SK-N-SH treated with all-trans-retinoic acid at 6 μM for 48 hours (cell line): Measurements from ENCODE around the gene ZNF681.

Experiments
- ATAC-seq: fragments of 200-7000 bp; cut with Tn5 transposase; 3 replicates; pipeline ENCODE4 v1.9.1; 2020; ENCODE audit warnings: mild to moderate bottlenecking, moderate library complexity
- ARNTL ChIP-seq: fragments of 450-650 bp; formaldehyde crosslinking; IDR thresholded peaks from 2 replicates; pipeline ENCODE4 v1.5.0; 2020; ENCODE audit warnings: low read depth, mild to moderate bottlenecking, moderate library complexity, borderline replicate concordance
- BACH2 ChIP-seq: fragments of 250-450 bp; sonication (Bioruptor Pico); IDR thresholded peaks from 2 replicates; pipeline ENCODE4 v1.9.0; 2021; ENCODE audit warnings: mild to moderate bottlenecking, borderline replicate concordance
- CSDC2 ChIP-seq: fragments of 250-450 bp; sonication (Bioruptor Pico); IDR thresholded peaks from 2 replicates; pipeline ENCODE4 v1.5.0; 2020; ENCODE audit warnings: mild to moderate bottlenecking, moderate library complexity
- ESRRG ChIP-seq: fragments of 250-450 bp; sonication (Bioruptor Pico); IDR thresholded peaks from 2 replicates; pipeline ENCODE4 v1.6.1; 2021; ENCODE audit warnings: mild to moderate bottlenecking
- ISL1 ChIP-seq: fragments of 250-450 bp; sonication (Bioruptor Pico); IDR thresholded peaks from 2 replicates; pipeline ENCODE4 v2.1.2; 2022; ENCODE audit warnings: mild to moderate bottlenecking, moderate library complexity
- PATZ1 ChIP-seq: fragments of 250-450 bp; sonication (Bioruptor Pico); IDR thresholded peaks from 2 replicates; pipeline ENCODE4 v1.8.0; 2020; ENCODE audit warnings: mild to moderate bottlenecking, moderate library complexity, borderline replicate concordance
- PPARA ChIP-seq: fragments of 250-450 bp; sonication (Bioruptor Pico); IDR thresholded peaks from 2 replicates; pipeline ENCODE4 v1.5.0; 2020; ENCODE audit warnings: mild to moderate bottlenecking, borderline replicate concordance
- RARB ChIP-seq: fragments of 250-450 bp; sonication (Bioruptor Pico); IDR thresholded peaks from 2 replicates; pipeline ENCODE4 v1.8.0; 2021; ENCODE audit warnings: mild to moderate bottlenecking, moderate library complexity
- TCF4 ChIP-seq: fragments of 250-450 bp; sonication (Bioruptor Pico); IDR thresholded peaks from 2 replicates; pipeline ENCODE4 v1.8.0; 2021; ENCODE audit warnings: mild to moderate bottlenecking, moderate library complexity, borderline replicate concordance
- ZC3H10 ChIP-seq: fragments of 250-450 bp; sonication (Bioruptor Pico); IDR thresholded peaks from 2 replicates; pipeline ENCODE4 v1.5.1; 2021; ENCODE audit warnings: mild to moderate bottlenecking, moderate library complexity
- ZFP30 ChIP-seq: fragments of 450-650 bp; formaldehyde crosslinking; IDR thresholded peaks from 2 replicates; pipeline ENCODE4 v1.5.0; 2022; ENCODE audit warnings: mild to moderate bottlenecking, moderate library complexity
- ZNF565 ChIP-seq: fragments of 450-650 bp; formaldehyde crosslinking; conservative IDR thresholded peaks from 2 replicates; pipeline ENCODE4 v1.5.0; 2020; ENCODE audit warnings: low read depth, mild to moderate bottlenecking, moderate library complexity
- ZNF70 ChIP-seq: fragments of 450-650 bp; formaldehyde crosslinking; IDR thresholded peaks from 2 replicates; pipeline ENCODE4 v1.5.0; 2020; ENCODE audit warnings: mild to moderate bottlenecking, moderate library complexity
- ZNF8 ChIP-seq: fragments of 450-650 bp; formaldehyde crosslinking; IDR thresholded peaks from 2 replicates; pipeline ENCODE4 v1.5.0; 2020; ENCODE audit warnings: mild to moderate bottlenecking, moderate library complexity
- TF ChIP-seq, protein P1 (sequence below): fragments of 250-450 bp; sonication (Bioruptor Pico); IDR thresholded peaks from 2 replicates; pipeline ENCODE4 v1.5.1; 2020; ENCODE audit warnings: low read depth, mild to moderate bottlenecking, moderate library complexity
- TF ChIP-seq, protein P2 (sequence below): fragments of 250-450 bp; sonication (Bioruptor Pico); IDR thresholded peaks from 2 replicates; pipeline ENCODE4 v1.8.0; 2021; ENCODE audit warnings: low read depth, mild to moderate bottlenecking, moderate library complexity, borderline replicate concordance
- TF ChIP-seq, protein P3 (sequence below): fragments of 250-450 bp; sonication (Bioruptor Pico); IDR thresholded peaks from 2 replicates; pipeline ENCODE4 v1.5.0; 2020; ENCODE audit warnings: mild to moderate bottlenecking, moderate library complexity

Gene ZNF681

DNA sequence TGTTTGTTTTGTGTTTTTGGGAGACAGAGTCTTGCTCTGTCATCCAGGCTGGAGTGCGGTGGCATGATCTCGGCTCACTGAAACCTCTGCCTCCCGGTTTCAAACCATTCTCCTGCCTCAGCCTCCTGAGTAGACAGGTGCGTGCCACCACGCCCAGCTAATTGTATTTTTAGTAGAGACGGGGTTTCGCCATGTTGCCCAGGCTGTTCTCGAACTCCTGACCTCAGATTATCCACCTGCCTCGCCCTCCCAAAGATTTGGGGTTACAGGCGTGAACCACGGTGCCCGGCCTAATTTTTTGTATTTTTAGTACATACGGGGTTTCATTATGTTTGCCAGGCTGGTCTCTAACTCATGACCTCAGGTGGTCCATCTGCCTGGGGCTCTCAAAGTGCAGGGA, 8.3 kb upstream of the ZNF681 start:
- TF ChIP-seq ZNF8 (CRISPR knock-in tag): no peak
- no peak for TF ChIP-seq PATZ1 (CRISPR knock-in tag)
- no peak for ATAC-seq

- no peak for ATAC-seq
- TF ChIP-seq ISL1 (CRISPR knock-in tag) (no peak), ZNF70 (CRISPR knock-in tag) (no peak), ZNF8 (CRISPR knock-in tag) (no peak), ZFP30 (no peak), ARNTL (no peak), PPARA (no peak), TCF4 (CRISPR knock-in tag) (no peak)
- TF ChIP-seq, protein P1, sequence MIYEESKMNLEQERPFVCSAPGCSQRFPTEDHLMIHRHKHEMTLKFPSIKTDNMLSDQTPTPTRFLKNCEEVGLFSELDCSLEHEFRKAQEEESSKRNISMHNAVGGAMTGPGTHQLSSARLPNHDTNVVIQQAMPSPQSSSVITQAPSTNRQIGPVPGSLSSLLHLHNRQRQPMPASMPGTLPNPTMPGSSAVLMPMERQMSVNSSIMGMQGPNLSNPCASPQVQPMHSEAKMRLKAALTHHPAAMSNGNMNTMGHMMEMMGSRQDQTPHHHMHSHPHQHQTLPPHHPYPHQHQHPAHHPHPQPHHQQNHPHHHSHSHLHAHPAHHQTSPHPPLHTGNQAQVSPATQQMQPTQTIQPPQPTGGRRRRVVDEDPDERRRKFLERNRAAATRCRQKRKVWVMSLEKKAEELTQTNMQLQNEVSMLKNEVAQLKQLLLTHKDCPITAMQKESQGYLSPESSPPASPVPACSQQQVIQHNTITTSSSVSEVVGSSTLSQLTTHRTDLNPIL (CRISPR knock-in tag): no peak
These were observed 6.1 kb upstream of the ZNF681 start for GRCh38 chr19:23764781-23765180.

DNA sequence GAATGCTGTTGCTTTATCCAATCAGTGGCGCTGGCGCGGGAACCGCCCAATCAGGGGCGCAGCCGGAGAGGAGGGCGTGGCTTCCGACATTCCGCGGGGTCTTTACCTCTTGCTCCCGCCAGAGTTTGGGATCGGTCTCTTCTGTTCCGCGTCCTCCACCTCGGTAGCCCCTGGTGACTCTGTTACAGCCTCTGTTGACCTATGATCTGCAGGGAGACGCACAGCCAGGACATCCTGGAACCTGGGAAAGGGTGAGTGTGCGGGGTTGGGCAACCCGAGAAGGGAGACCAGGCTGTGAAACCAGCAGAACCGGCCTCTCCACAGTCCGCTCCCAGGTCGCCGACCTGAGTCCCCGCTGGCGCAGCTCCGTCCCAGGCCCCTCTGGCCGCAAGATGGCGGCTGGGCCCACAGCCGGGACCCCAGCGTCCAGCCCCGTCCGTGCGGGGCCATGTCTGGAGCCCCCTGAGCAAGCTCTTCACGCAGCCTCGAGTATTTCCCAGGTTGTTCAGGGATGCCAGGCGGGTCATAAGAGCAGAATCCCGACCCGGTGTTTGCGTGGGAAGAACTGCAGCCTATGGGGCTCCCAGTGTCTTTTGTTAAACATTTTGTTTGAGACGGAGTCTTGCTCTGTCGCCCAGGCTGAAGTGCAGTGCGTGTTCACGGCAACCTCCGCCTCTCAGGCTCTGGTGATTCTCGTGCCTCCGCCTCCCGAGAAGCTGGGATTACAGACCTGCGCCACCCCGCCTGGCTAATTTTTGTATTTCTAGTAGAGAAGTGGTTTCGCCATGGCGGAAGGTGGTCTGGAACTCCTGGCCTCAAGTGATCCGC, 4.4 kb upstream of the ZNF681 start:
- TF ChIP-seq RARB (CRISPR knock-in tag): no peak
- TF ChIP-seq ESRRG: no peak
- TF ChIP-seq, protein P2, sequence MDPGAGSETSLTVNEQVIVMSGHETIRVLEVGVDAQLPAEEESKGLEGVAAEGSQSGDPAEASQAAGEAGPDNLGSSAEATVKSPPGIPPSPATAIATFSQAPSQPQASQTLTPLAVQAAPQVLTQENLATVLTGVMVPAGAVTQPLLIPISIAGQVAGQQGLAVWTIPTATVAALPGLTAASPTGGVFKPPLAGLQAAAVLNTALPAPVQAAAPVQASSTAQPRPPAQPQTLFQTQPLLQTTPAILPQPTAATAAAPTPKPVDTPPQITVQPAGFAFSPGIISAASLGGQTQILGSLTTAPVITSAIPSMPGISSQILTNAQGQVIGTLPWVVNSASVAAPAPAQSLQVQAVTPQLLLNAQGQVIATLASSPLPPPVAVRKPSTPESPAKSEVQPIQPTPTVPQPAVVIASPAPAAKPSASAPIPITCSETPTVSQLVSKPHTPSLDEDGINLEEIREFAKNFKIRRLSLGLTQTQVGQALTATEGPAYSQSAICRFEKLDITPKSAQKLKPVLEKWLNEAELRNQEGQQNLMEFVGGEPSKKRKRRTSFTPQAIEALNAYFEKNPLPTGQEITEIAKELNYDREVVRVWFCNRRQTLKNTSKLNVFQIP (CRISPR knock-in tag): no peak
- TF ChIP-seq PATZ1 (CRISPR knock-in tag): no peak
- no peak for TF ChIP-seq ZFP30
- no peak for TF ChIP-seq BACH2 (CRISPR knock-in tag)
- TF ChIP-seq, protein P1 (CRISPR knock-in tag): no peak
- no peak for TF ChIP-seq ZC3H10 (CRISPR knock-in tag)
- TF ChIP-seq ZNF565: no peak
- no peak for TF ChIP-seq TCF4 (CRISPR knock-in tag)
- TF ChIP-seq ZNF8 (CRISPR knock-in tag): no peak
- no peak for TF ChIP-seq ZNF70 (CRISPR knock-in tag)
- TF ChIP-seq CSDC2 (CRISPR knock-in tag): no peak
- TF ChIP-seq, protein P3, sequence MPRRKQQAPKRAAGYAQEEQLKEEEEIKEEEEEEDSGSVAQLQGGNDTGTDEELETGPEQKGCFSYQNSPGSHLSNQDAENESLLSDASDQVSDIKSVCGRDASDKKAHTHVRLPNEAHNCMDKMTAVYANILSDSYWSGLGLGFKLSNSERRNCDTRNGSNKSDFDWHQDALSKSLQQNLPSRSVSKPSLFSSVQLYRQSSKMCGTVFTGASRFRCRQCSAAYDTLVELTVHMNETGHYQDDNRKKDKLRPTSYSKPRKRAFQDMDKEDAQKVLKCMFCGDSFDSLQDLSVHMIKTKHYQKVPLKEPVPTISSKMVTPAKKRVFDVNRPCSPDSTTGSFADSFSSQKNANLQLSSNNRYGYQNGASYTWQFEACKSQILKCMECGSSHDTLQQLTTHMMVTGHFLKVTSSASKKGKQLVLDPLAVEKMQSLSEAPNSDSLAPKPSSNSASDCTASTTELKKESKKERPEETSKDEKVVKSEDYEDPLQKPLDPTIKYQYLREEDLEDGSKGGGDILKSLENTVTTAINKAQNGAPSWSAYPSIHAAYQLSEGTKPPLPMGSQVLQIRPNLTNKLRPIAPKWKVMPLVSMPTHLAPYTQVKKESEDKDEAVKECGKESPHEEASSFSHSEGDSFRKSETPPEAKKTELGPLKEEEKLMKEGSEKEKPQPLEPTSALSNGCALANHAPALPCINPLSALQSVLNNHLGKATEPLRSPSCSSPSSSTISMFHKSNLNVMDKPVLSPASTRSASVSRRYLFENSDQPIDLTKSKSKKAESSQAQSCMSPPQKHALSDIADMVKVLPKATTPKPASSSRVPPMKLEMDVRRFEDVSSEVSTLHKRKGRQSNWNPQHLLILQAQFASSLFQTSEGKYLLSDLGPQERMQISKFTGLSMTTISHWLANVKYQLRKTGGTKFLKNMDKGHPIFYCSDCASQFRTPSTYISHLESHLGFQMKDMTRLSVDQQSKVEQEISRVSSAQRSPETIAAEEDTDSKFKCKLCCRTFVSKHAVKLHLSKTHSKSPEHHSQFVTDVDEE (CRISPR knock-in tag): no peak
- no peak for TF ChIP-seq ARNTL
- TF ChIP-seq, all 23 proteins: peak for 0
- peak; percentile 88 for ATAC-seq
